ENCODE data around the gene OR10G3.
A peak's percentile ranks its signal among the peaks of the same experiment; 100 is the strongest.

Gene OR10G3

DNA sequence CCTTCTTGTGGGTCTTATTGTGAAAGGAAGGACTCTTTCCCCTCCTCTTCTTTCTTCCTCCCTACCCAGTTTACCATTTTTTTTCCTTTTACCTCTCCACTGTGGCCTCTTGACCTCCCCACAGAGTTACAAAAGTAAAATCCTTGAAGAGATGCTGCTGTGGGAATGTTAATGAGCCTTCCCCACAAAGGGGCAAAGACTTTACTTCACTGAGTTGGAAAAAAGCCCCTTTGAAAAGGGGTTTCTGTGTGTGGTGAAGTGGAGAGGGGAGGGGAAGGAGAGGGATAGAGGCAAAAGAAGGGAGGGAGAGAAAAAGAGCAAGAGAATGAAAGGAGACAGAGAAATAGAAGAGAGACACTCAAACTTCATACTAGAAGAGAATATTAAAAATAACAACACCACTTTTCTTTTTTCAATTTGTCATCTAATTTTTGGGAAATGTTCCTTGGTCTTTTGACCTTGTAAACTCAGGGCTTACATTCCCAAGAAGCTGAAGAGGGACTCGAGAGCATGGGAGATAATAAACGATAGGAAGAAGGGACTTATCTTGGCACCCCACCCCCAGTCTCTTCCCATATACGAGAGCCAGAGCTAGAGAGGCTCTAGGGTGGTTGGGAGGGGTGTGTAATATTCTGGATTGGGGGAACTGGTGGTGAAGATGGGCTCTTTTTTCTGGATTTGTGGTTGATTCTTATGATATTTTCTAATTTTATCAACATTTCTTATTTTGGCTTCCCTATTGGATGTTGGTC is 40.5 kb downstream of the OR10G3 start:
- Histone ChIP-seq H3K27me3 (peaks cover 20 to 43% (median 34%) of the 10 kb centered on the region in 11 experiments), H3K4me3 (no peak overlapping the region), H3K9ac (no peak overlapping the region), H3K4me1 (peaks cover 0 to 5% (median 0%) of the 10 kb centered on the region in 10 experiments; a peak in 1 of 20 replicates), H3K36me3 (no peaks in the 10 kb centered on the region), H4K20me1 (no peaks in the 10 kb centered on the region), H3K9me3 (replicated peaks in 1 of 11) (no peaks in the 10 kb centered on the region), H3K4me2 (no peak overlapping the region), H3K27ac (no peak overlapping the region)
- no peak for TF ChIP-seq Cebpa-rat (IDR thresholded peaks at IDR 0.05)

DNA sequence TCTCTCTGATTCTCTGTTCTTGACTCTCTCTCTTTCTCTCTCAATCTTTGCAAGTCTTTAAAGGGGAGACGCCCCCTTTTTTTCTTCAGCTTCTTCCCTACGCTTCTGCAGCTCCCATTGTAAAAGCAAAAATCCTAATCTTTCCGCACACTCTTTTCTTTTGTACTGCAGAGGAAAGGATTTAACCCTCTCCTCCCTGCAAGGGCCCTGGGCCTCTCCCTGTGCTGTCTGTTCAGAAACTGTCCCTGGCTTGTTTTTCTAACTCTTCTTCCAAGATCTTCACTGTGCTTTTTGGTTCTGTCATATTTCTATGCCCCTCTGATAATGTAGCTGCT is 42.8 kb downstream of the OR10G3 start:
- no peak overlapping the region for H3K9ac ChIP-seq
- H3K4me3 ChIP-seq = no peak overlapping the region

DNA sequence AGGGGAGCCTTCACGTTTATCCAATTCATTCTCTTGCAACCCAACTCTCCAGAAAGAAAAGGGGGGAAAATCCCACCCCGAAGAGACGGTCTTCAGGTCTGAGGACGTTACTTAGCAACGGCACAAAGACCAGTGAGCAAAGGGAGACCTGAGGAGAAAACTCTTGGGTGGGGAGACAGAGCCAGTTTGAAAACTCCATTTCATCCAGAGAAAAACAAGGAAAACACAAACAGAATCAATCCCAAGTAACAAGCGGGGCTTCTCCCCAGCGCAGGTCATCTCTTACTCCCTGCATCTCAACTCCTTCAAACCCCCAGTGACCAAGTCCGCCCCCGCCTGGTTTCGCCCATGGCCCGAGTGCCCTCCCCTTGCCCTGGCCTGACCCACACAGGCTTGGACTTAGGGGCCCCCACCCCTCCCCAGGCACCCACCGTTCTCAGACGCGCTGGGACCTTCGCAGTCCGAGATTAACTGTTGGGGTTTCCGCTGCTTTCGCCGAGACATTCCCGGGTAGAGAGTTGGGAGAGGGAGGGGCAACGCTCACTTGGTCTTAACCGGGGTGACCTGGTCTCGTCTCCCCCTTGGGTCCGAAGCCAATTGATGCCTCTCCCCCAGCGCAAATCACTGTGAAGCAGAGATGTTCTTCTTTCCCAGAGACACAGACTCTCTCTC is 43.3 kb downstream of the OR10G3 start:
- Histone ChIP-seq H3K4me1 (peaks cover 0 to 5% (median 0%) of the 10 kb centered on the region in 10 experiments; a peak in 1 of 20 replicates), H3K4me3 (no peak overlapping the region), H3K27ac (no peak overlapping the region), H3K9me3 (replicated peaks in 1 of 11) (no peaks in the 10 kb centered on the region), H3K4me2 (no peak overlapping the region), H3K27me3 (peaks cover 20 to 43% (median 34%) of the 10 kb centered on the region in 11 experiments), H3K36me3 (no peaks in the 10 kb centered on the region), H4K20me1 (no peaks in the 10 kb centered on the region), H3K9ac (no peak overlapping the region)
- TF ChIP-seq Cebpa-rat (IDR thresholded peaks at IDR 0.05) = no peak

More for the DNA sequence above, 42.8 kb downstream of the OR10G3 start:
- Histone ChIP-seq H3K4me1 (peaks cover 0 to 5% (median 0%) of the 10 kb centered on the region in 10 experiments; a peak in 1 of 20 replicates), H3K27ac (no peak overlapping the region), H3K9me3 (replicated peaks in 1 of 11) (no peaks in the 10 kb centered on the region), H4K20me1 (no peaks in the 10 kb centered on the region), H3K36me3 (no peaks in the 10 kb centered on the region), H3K27me3 (peaks cover 20 to 43% (median 34%) of the 10 kb centered on the region in 11 experiments), H3K4me2 (no peak overlapping the region)
- TF ChIP-seq Cebpa-rat (IDR thresholded peaks at IDR 0.05) = no peak

DNA sequence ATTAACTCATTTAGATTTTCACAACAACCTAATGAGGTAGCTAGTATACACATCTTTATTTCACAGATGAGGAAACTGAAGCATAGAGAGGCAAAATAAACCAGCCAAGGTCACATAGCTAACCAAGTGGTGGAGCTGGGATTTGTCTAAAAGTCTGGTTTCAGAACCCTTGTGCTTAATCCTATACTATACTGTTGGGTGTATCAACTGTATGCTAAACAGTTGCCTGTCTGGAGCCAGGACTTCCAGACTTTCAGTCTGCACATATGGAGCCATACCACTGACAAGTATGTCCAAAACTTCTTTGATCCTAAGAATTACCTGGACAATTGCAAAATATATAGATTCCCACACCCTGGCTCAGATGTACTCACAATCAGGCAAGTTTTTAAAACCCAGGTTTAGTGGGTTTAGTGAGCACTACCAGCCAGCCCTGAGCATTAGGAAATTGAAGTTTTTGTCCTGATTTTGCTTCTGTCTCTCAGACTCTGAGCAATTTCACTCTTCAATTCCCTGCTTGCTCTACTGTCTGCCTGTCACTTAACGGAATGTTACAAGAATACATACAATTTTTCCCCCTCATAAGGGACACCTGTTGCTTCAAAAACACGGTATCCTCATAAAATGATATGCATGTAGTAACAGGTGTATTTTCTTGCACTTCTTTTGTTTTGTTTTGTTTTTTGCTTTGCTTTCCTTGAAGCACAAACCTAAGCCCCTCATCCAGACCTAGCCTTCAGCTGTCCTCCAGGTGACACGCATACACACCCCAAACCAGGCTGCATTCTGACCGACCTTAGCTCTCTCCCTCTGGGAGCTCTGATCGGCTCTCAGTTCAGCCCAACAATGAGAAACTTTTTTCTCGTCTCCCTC is 44.1 kb downstream of the OR10G3 start:
- Histone ChIP-seq H3K27ac (no peak overlapping the region), H3K4me1 (peaks cover 0 to 5% (median 0%) of the 10 kb centered on the region in 10 experiments; a peak in 1 of 20 replicates), H3K4me3 (no peak overlapping the region), H3K36me3 (no peaks in the 10 kb centered on the region), H3K4me2 (no peak overlapping the region), H4K20me1 (no peaks in the 10 kb centered on the region), H3K27me3 (peaks cover 20 to 43% (median 34%) of the 10 kb centered on the region in 11 experiments), H3K9me3 (replicated peaks in 1 of 11) (no peaks in the 10 kb centered on the region), H3K9ac (no peak overlapping the region)
- no peak for TF ChIP-seq Cebpa-rat (IDR thresholded peaks at IDR 0.05)

DNA sequence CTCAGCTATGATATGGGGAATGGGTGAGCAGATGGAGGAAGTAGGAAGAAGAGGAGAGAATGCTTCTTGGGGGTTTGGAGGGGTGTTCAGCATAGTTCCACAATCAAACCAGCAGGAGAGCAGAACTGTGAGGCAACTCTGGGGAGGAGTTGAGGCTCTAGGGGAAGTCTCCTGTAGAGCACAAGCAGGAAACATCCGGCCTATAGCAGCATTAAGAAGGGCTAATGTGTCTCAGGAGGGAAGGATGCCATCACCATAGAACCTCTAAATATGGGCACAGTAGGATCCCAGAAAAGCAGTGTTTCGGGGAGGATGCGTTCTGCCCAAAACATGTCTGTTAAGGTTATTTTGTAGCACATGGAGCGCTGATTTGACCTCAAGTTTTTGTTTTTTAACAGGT is 45.3 kb downstream of the OR10G3 start:
- H3K27me3 ChIP-seq = peaks cover 20 to 43% (median 34%) of the 10 kb centered on the region in 11 experiments
- no peak overlapping the region for H3K9ac ChIP-seq
- H3K36me3 ChIP-seq = no peaks in the 10 kb centered on the region
- peak overlapping the region in 2 of 11 experiments; percentile 16 to 22; a peak in 3 of 22 replicates for H3K4me2 ChIP-seq
- H3K27ac ChIP-seq = no peak overlapping the region
- H3K4me3 ChIP-seq = no peak overlapping the region
- TF ChIP-seq Cebpa-rat (IDR thresholded peaks at IDR 0.05) = no peak
- H4K20me1 ChIP-seq = no peaks in the 10 kb centered on the region
- H3K9me3 ChIP-seq (replicated peaks in 1 of 11) = no peaks in the 10 kb centered on the region
- peaks cover 0 to 5% (median 0%) of the 10 kb centered on the region in 10 experiments; a peak in 1 of 20 replicates for H3K4me1 ChIP-seq

DNA sequence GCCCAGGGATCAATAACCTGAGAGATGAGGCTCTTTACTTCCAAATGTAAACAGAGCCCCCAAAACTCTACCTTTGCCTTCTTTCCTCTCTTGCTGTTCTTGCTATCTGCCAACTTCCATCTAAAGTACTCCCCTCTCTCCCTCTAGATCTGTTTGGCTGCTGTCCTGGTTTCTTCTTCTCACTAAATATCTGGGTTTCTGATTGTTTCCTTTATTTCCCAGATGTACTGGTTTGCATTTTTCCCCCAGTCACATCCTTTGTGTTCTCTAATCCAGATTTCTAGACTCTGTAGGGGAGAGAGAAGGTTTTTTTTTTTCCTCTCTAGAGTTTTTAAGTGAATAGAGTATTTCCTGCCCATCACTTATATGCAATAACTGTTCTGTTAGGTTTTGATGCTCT is 46.6 kb downstream of the OR10G3 start:
- no peak overlapping the region for H3K9ac ChIP-seq
- no peak overlapping the region for H3K4me2 ChIP-seq
- no peak overlapping the region for H3K4me3 ChIP-seq
- no peaks in the 10 kb centered on the region for H3K36me3 ChIP-seq
- H3K4me1 ChIP-seq = peaks cover 0 to 5% (median 0%) of the 10 kb centered on the region in 10 experiments; a peak in 1 of 20 replicates
- no peak for TF ChIP-seq Cebpa-rat (IDR thresholded peaks at IDR 0.05)
- no peak overlapping the region for H3K27ac ChIP-seq
- H3K27me3 ChIP-seq = peaks cover 20 to 38% (median 29%) of the 10 kb centered on the region in 11 experiments
- H4K20me1 ChIP-seq = no peaks in the 10 kb centered on the region
- H3K9me3 ChIP-seq (replicated peaks in 1 of 11) = no peaks in the 10 kb centered on the region

DNA sequence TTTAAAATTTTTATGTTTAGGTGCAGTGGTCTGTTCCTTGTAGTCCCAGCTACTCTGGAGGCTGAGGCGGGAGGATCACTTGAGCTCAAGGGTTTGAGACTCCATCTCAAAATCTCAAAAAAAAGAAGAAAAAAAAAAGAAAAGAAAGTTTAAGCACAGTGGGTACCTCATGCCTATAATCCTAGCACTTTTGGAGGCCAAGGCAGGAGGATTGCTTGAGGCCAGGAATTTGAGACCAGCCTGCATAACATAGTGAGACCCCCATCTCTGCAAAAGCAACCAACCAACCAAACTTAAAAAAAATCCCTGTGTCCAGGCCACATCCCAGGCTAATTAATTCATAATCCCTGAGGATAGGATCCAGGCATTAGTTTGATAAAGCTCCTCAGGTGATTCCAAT is 50.4 kb downstream of the OR10G3 start:
- H3K4me3 ChIP-seq = no peak overlapping the region
- H4K20me1 ChIP-seq = no peaks in the 10 kb centered on the region
- H3K4me1 ChIP-seq = peaks cover 12 to 27% (median 24%) of the 10 kb centered on the region in 10 experiments
- H3K9ac ChIP-seq = no peak overlapping the region
- H3K27me3 ChIP-seq = peaks cover 0 to 5% (median 0%) of the 10 kb centered on the region in 11 experiments; a peak in 3 of 22 replicates
- no peak for TF ChIP-seq Cebpa-rat (IDR thresholded peaks at IDR 0.05)
- no peaks in the 10 kb centered on the region for H3K36me3 ChIP-seq
- no peaks in the 10 kb centered on the region for H3K9me3 ChIP-seq (replicated peaks in 1 of 11)
- no peak overlapping the region for H3K4me2 ChIP-seq
- no peak overlapping the region for H3K27ac ChIP-seq

DNA sequence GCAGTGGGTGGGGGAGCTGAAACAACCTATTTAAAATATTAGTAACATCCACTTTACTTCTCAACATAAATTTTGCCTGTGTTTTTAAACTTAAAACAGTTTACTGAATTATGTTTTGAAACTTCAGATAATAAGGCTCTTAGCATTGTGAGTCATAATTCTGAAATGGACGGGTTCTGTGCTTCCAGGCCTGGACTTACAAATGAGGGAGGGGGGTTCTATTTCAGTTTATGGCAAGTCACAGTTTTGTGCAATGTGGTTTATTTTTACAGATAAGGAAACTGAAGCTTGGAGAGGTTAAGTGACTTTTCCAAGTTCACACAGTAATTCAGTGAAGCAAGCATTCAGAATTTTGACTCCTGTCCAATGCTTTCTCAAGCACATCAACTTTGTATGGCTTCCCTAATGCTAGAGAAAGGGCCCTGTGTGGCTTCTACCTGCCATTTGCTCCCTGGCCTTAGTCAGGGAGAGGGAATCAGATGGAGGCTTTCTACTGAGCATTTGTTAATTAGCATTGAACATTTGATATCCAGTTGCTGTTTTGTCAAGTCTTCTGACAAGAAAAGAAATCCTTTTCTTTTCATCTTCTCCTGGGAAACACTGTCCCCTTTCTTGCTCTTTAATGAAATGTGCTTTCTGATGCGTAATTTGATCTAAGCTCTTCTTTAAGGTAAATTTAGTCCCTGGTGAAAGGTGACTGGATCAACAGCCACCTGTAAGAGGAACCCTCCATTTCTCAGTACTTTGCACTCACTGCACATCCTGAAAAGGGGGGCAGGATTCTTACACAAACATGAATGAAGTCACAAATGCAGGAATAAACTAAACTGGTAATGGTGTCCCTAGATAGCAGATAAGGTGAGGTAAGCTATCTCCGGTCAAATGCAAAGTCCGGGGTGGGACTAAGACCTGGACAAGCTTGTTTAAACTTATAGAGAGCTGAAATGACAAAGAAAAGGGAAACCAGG is 51.2 kb downstream of the OR10G3 start:
- Histone ChIP-seq H3K27ac (no peak overlapping the region), H3K4me2 (no peak overlapping the region; a peak in 1 of 22 replicates), H3K4me3 (no peak overlapping the region)

More for the DNA sequence above, 51.2 kb downstream of the OR10G3 start:
- no peak for TF ChIP-seq Cebpa-rat (IDR thresholded peaks at IDR 0.05)
- Histone ChIP-seq H3K9me3 (replicated peaks in 1 of 11) (no peaks in the 10 kb centered on the region), H4K20me1 (no peaks in the 10 kb centered on the region), H3K36me3 (no peaks in the 10 kb centered on the region), H3K9ac (no peak overlapping the region), H3K27me3 (peaks cover 0 to 5% (median 0%) of the 10 kb centered on the region in 11 experiments; a peak in 1 of 22 replicates), H3K4me1 (peaks cover 12 to 31% (median 24%) of the 10 kb centered on the region in 10 experiments)
